ENCODE results near the gene ATXN8OS.
"Not testable (repeated sequence)": the region's sequence is repeated elsewhere in the genome, so short reads cannot be mapped to it uniquely, and the experiment has no call there.

Gene ATXN8OS

DNA sequence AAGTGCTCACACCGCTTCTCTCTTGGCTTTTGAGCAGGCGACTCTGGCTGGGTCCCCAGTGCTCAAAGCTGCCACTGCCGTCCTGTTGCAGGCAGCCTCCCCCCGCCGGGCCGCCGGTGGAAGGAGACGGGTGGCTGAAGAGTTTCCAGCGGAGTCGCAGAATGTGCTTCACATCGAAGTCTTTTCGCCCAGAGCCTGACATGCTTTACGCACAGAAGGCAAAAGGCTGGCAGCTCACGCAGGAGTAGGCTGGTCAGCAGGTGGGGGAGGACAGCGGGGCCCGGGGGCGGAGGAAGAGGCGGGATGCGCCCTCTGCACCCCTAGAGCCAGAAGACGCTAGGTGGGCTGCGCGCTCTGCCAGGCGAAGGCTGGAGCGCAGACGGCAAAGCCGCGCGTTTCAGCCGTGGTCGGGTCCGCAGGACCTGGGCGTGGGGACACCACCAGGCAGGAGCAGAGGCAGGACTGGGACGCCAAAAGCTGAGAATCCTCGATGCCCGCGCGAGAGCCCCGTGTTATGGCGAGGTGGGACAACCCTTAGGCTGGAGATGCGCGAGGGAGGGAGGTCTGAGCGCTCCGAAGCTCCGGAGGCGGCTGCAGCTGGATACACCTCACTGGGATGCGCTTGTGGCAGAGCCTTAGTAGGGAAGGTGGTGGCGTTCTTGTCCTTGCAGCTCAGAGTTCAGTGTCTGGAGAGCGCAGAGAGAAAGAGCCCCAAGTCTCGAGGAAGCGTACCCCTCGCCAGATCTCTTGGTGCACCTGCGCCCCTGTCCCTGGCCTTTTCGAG, at the start of gene ATXN8OS:
TSS of gene ATXN8OS (plus strand) at position 329 of the 784 bp plus-strand sequence.
- no peak for DNase-seq

DNA sequence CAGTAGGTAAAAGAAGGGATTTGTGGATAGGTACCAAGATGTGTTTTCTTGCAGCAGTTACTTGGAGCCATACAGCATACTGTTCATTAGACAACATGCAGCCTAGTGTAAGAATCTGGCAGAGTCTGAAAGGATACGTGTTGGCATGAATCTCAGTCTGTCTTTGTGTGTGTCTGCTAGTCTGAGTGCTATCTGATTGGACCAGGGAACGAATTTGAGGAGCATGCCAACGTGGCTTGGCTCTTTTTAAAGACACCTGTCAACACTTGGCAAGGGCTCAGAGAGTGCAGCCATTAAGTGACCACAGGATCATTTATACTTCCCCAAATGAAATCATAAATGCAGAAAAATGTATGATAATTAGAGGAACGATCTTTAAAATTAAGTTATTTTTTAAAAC, 27.6 kb upstream of the ATXN8OS start:
- DNase-seq, result no peak

- no peak for DNase-seq
These were observed 20.4 kb upstream of the ATXN8OS start for GRCh38 chr13:70087247-70087646.

DNA sequence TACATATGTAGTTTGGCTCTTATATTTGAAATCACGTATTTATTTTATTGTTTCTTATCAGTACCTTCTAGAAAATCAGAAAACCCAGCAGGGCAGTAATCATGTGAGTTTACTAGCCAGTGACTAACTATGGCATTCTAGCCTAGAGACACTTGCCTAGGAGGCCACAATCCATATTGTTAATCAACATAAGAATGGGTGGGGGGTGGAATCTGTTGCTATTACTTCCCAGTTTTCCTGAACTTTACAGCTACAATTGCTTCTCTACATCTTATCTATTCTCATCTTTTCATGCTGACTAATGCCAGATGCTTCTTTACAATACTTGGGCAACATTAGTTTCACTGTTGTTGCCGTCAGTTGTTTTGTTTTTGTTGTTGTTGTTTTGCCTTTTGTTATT, 18.7 kb upstream of the ATXN8OS start:
- DNase-seq, result no peak

DNA sequence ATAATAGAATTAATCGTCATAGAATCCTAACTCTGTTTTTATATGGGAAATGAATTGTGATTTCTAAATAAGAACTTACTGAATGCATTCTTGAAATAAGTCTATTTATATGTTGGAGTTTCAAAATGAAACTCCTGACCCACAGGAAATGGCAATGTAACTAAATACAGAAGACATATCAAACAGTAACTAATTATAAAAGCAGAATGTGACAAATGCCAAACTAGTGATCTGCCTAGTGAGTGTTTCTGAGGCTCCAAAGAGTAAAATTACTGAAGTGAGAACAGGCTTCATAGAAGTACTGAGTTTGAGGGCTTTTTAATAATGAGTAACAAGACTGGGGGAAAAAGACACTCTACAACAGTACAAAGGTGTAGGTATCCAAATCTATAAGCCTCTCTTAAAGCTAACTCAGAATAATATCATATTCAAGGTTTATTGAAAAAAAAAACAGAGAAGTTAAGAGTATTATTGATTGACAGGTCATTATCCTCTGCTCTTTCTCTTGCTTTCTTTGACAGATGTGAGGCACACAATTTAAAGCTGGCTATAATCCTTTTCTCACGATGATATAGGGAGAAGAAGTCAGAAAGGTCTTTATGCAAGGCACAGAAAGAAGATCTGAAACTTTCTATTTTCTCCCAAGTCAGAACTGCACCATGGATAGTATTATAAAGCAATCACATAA, 17.4 kb upstream of the ATXN8OS start:
- DNase-seq, result no peak

GRCh38 chr13:70098669-70099068, 9.0 kb upstream of the ATXN8OS start:
- peak; percentile 5 for DNase-seq

DNA sequence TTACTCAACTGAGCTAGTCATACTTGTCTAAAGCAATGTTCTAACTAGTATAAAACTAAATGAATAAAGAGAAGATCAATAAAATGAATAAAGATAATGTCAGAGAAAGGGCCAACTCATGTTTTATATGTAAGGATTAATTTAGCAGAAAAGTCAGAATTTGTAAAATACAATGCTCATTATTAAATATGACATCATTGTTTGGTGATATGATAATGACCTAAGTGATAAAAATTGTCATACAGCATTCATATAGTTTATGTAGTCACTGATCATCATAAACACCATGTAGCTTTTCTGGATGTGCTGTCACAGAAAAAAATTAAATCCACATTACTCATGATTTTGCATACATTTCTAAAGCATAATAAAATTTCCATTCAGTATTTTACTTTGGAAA, 3.1 kb upstream of the ATXN8OS start:
- DNase-seq, result no peak

DNA sequence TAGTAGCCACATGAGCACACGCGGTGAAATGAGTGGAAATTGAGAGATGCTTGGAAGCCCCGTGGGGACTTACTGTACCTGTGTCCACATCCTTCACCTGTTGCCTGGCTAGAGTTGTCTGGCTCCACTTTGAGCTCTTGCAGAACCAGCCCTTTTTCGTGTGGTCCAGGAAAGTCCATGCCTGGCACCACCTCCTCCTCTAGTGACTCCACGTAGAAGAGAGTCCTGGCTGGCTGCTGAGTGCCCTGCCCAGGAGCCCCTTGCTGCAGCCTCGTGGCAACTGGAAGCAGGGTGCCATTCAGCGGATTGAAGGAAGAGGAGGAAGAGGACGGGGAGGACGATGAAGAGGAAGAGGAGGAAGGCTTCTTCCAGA, 515 bp upstream of the ATXN8OS start:
- no peak for DNase-seq

DNA sequence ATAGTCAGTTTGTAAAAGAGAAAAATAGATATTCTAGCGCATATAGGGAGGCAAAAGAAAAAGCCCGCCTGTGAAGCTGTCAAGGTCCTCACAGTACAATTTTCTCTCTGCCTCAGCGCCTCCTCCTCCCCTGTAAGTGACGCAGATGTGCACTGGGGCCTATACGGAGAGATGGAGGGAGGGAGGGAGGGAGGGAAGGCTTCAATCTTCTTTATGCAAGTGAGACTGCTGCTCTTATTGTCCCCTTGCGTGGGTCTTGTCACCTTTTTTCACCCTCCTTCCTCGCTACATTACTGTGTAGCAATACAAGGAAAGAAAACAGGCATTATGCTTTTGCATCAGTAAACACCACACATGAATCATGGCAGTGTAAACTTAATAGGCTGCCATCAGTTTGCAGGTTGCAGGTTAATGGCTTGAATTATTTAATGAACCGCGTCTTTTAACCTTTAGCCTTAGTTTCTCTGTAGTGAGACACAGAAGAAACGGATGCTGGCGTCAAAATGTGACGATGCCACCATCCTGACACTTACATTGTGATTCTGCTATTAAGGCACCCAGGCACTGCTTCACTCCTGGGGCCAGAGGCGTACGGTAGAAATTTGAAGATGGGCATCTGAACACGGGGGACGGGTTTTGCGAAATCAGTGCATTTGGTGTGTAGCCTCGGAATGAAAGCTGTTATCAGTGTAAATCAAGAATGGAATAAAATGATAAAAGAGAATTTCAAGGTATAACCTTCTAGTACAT, 905 bp downstream of the ATXN8OS start, which contains the start of gene KLHL1:
TSS of gene KLHL1 (minus strand) at position 97 of the 750 bp plus-strand sequence. CDS start 753 bp downstream, outside the sequence.
- no peak for DNase-seq

GRCh38 chr13:70117338-70117905, 9.8 kb downstream of the ATXN8OS start:
- DNase-seq, result no peak

GRCh38 chr13:70125693-70126092, 18.1 kb downstream of the ATXN8OS start:
- no peak for DNase-seq

DNA sequence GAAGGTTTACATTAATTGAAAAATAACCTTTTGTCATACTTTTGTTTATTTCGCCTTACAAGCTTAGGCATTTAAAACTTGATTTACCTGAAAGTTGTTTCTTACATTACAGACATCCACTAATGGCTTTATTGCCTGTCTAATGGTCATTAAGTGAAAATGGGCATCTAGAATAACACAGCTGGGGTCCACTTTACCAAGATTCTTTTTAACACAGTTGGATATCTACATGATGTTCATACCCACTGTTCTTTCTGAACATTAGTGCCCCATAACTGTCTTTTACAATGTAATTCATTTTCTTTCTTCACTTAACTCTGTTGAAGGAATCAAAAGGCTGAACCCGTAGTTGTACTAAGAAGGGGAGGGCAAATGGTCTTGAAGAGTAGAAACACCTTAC, 20.5 kb downstream of the ATXN8OS start:
- DNase-seq, result no peak

DNA sequence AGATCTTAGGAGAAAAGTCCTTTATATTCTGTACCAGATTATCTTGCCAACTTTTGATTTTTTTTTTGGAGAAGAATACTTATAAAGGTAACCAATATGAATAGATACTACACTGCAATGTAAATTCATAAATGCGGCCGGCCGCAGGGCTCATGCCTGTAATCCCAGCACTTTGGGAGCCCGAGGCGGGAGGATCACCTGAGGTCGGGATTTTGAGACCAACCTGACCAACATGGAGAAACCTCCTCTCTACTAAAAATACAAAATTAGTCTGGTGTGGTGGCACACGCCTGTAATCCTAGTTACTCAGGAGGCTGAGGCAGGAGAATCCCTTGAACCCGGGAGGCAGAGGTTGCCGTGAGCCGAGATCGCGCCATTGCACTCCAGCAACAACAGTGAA, 35.0 kb downstream of the ATXN8OS start:
- DNase-seq, result not testable (repeated sequence)

DNA sequence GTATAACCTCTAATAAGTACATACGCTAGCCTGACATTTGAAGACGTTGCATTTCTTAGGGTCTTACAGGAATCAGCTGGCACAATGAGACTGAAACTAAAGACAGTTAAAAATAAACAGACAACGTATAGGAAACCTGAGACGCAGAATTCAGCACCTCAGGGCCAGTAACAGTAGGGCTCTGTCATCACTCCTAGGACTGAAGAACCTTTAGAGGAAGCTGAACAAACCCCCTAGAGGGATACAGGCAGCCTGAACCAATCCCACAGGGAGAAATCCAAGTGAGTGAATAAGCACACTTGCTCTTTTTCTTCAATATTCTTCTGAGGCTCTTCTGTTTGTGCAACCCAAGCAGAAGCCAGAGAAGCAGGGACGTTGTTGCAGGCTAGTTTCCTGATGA, 54.5 kb downstream of the ATXN8OS start:
- DNase-seq, result no peak

DNA sequence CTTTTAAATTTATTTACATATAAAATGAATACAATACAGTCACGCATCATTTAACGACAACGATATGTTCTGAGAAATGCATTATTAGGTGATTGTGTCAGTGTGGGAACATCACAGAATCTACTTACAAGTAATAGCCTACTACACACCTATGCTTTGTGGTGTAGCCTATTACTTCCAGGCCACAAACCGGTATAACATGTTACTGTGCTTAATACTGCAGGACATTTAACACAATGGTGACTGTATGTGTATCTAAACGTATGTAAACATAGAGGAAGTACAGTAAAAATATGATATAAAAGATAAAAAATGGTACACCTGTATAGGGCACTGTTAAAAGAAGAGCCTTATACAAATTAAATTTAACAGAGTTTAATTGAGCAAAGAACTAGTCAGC, 63.1 kb downstream of the ATXN8OS start:
- DNase-seq, result no peak

DNA sequence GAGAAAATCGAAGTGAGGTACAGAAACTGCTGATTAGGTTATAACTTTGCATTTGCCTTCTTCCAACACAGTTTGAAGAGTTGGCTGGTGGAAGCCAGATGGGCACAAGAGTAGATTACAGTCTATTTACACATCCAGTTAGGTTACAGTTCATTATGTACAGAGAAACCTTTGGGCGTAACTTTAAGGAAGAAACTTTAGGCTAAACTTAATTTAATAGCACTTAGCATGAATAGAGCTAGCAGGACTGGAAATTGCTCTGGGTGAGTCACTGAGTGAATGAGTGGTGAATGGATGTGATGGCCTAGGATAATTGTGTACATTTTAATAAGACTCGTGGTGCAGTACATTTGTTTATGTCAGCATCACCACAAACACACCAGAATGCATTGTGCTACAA, 63.5 kb downstream of the ATXN8OS start:
- no peak for DNase-seq

DNA sequence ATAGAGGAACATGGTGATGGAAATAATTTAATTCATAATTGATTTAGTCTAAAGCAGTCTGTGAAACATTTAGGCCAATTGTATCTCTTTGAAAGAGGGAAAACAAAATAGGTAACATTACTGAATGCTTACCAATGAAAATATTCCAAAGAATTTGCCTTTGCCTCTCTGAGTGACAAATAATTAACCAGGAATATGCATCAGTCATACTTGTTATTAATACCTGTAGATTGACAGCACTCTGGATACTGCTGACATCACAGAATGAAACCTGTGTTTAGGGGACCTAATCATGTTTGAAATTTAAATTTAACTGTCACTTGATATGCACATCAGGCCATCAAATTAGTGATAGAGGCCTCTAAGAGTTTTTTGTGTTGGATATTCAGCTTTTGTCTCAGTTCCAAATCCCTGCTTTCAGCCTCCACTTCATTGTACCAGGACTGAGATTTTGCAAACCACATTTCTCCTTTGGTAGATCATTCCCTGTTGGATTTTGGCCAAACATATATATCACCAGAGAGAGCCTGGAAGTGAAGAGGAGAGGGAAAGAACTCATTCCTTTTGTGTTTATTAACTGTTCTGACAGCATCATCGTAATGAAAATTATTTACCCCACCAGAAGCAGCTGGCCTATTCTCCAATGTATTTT, 65.4 kb downstream of the ATXN8OS start:
- DNase-seq, result no peak

- DNase-seq, result no peak
These were observed 66.0 kb downstream of the ATXN8OS start for GRCh38 chr13:70173598-70173959.

DNA sequence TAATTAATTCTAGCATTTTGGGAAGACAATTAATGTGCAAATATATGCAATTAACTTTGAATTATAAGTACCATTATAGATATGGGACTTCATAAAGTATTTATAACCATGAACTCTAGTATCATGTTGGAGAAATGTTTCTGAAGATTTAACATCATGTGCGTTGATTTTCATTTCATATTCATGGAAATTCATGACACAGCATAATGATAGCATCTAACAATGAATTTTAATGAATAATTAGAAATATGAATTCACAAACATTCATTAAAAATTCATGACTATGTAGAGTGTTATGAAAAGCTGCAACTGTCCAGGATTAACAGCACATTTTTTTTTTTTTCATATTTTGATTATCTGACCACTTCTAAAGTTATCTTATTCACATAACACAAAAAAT, 70.7 kb downstream of the ATXN8OS start:
- no peak for DNase-seq
